Limb (tissue), 2 donors: Measurements from ENCODE around the gene CTXND2.

Experiments
- DNase-seq, 2 donors: peaks; one replicate each; pipeline ENCODE4 v3.0.0-alpha.2; 2016; ENCODE audit errors: extremely low spot score in 2 of 2

Gene CTXND2

DNA sequence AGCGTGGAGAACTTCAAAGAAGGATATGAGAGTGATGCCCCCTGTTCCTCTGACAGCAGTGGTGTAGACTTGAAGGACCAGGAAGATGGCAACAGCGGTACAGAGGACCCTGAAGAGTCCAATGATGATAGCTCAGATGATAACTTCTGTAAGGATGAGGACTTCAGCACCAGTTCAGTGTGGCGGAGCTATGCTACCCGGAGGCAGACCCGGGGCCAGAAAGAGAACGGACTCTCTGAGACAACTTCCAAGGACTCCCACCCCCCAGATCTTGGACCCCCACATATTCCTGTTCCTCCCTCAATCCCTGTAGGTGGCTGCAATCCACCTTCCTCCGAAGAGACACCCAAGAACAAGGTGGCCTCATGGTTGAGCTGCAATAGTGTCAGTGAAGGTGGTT lies 73.7 kb downstream of the CTXND2 start:
- DNase-seq, result no peak

DNA sequence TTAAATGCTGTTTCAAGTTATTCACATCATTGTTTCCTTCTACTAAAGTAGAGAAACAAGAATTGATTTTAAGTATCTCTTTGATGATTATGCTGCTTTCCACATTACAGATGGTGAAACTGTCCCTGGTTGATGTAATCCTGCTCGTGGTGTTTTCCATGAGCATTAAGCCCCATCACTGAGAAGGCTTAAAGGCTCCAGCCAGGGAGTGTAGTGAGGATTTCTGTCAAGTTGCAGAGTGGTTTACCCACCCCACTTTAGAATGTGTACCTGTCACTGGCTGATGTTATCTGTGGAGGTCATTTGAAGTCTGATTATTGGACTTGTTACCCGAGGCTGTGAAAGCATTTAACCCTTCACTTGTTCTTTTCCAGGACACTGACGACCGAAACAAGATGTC lies 74.8 kb downstream of the CTXND2 start:
- no peak for DNase-seq
